Measurements from ENCODE around the gene ABI1.

- no peak for TF ChIP-seq CTCF (IDR thresholded peaks at IDR 0.05; ENCODE audit: extremely low read depth in 1 of 2, insufficient read depth in 1 of 2, low read depth in 1 of 2, low read length in 2 of 2)
- TF ChIP-seq EZH2 (IDR thresholded peaks at IDR 0.05; ENCODE audit: borderline replicate concordance, low read depth, low read length, severe bottlenecking): no peak
- TF ChIP-seq POLR2AphosphoS5 (IDR thresholded peaks at IDR 0.05; ENCODE audit: insufficient read depth, low read depth, low read length): no peak
- no peak for TF ChIP-seq MYC (IDR thresholded peaks at IDR 0.05; ENCODE audit: low read depth, low read length)
- no peak for TF ChIP-seq MAX (IDR thresholded peaks at IDR 0.05; ENCODE audit: insufficient read depth, insufficient read length)
These were observed 6.2 kb downstream of the ABI1 start for GRCh38 chr10:26854524-26854923.
